Panc1 (cell line): Measurements from ENCODE around the gene CUX1. TPM values are rescaled to one million over a fixed set of nuclear protein-coding genes. Genes with fewer than 3 reads are reported as not detected.

Source experiments
- ATAC-seq: fragments of 200-7000 bp; cut with Tn5 transposase; 2 replicates; pipeline ENCODE4 v1.9.1; 2020; ENCODE audit warnings: mild to moderate bottlenecking, moderate library complexity
- BruUV-seq: library from RNA; stranded (reverse); fragments of 400-500 nt; replicated peaks from 2 replicates; lab custom pipeline; 2021; lab: Mats Ljungman, UMichigan
- CTCF ChIA-PET: fragments of 300-600 bp; sonication (Branson Sonifier 250); formaldehyde crosslinking; loops from one replicate; lab custom pipeline; 2022; ENCODE audit warnings: antibody characterized with exemption; lab: Charles Lee
- POLR2A ChIA-PET: fragments of 300-600 bp; sonication (Branson Sonifier 250); formaldehyde crosslinking; loops from one replicate; lab custom pipeline; 2022; ENCODE audit warnings: antibody characterized with exemption; lab: Charles Lee
- DNase-seq: peaks from one replicate; pipeline ENCODE4 v3.0.0-alpha.2; 2010; ENCODE audit warnings: low read depth, low spot score
- H3K27ac ChIP-seq: 2 replicates; pipeline ENCODE4 v1.5.1; 2011; ENCODE audit warnings: mild to moderate bottlenecking, low read length, inconsistent platforms
- H3K27me3 ChIP-seq: fragments of 200-500 bp; sonication (Bioruptor generic); 2 replicates; pipeline ENCODE4 v1.6.0; 2014; ENCODE audit warnings: low read length, inconsistent platforms; ENCODE audit not compliant: control insufficient read depth, insufficient read depth
- H3K36me3 ChIP-seq: fragments of 200-500 bp; sonication (Bioruptor generic); 2 replicates; pipeline ENCODE4 v1.5.1; 2014; ENCODE audit warnings: inconsistent platforms, mild to moderate bottlenecking, low read length, moderate library complexity; ENCODE audit not compliant: control insufficient read depth, insufficient read depth
- H3K4me1 ChIP-seq: 2 replicates; pipeline ENCODE4 v1.5.1; 2011; ENCODE audit warnings: inconsistent platforms, mild to moderate bottlenecking, low read length, moderate library complexity; ENCODE audit not compliant: control insufficient read depth, insufficient read depth
- H3K4me3 ChIP-seq, 2 experiments: 2 replicates each; pipeline ENCODE4 v1.5.1; 2011 to 2012; ENCODE audit warnings: low read depth in 2 of 2, low read length in 2 of 2, mild to moderate bottlenecking in 2 of 2, inconsistent platforms in 1 of 2, moderate library complexity in 1 of 2
- H3K9me3 ChIP-seq: fragments of 200-500 bp; sonication (Bioruptor generic); 2 replicates; pipeline ENCODE4 v1.5.1; 2014; ENCODE audit warnings: low read depth, mild to moderate bottlenecking, inconsistent platforms, low read length, moderate library complexity; ENCODE audit not compliant: control insufficient read depth, insufficient read depth
- CTCF ChIP-seq: fragments of 450-650 bp; IDR thresholded peaks from 2 replicates; pipeline ENCODE4 v1.5.1; 2017; ENCODE audit warnings: mild to moderate bottlenecking
- POLR2AphosphoS5 ChIP-seq: IDR thresholded peaks from 2 replicates; pipeline ENCODE4 v1.6.1; 2012; ENCODE audit warnings: mild to moderate bottlenecking, low read depth, low read length, moderate library complexity
- REST ChIP-seq, 2 experiments: IDR thresholded peaks; 2 replicates each; pipeline ENCODE4 v1.6.1; 2011 to 2012; ENCODE audit warnings: low read depth in 2 of 2, control low read depth in 1 of 2, low read length in 1 of 2, mild to moderate bottlenecking in 1 of 2, moderate library complexity in 1 of 2; ENCODE audit not compliant: insufficient read depth in 1 of 2
- SIN3A ChIP-seq: IDR thresholded peaks from 2 replicates; pipeline ENCODE4 v1.6.1; 2012; ENCODE audit warnings: low read depth, mild to moderate bottlenecking, low read length, moderate library complexity, borderline replicate concordance; ENCODE audit not compliant: insufficient read depth
- TCF7L2 ChIP-seq: IDR thresholded peaks from 2 replicates; pipeline ENCODE4 v1.6.1; 2011; ENCODE audit warnings: mild to moderate bottlenecking, low read depth, low read length, inconsistent platforms
- in situ Hi-C: cut with HindIII; loops from 2 replicates; pipeline ENCODE4 v1.10.0; 2016; ENCODE audit warnings: low sequenced_read_pairs, low pct_unique_long_range_greater_than_20kb
- intact Hi-C: fragments of 100-400 bp; cut with micrococcal nuclease; formaldehyde crosslinking; loops from one replicate; pipeline ENCODE4 v1.10.0; 2022; ENCODE audit not compliant: unreplicated experiment
- total RNA-seq: library from RNA; stranded (reverse); gene quantifications from one replicate; pipeline ENCODE4 v1.2.1, GENCODE V29; 2021; ENCODE audit not compliant: unreplicated experiment

Gene CUX1
- total RNA-seq, 1 experiment from 2014 or later: 50.9 TPM

DNA sequence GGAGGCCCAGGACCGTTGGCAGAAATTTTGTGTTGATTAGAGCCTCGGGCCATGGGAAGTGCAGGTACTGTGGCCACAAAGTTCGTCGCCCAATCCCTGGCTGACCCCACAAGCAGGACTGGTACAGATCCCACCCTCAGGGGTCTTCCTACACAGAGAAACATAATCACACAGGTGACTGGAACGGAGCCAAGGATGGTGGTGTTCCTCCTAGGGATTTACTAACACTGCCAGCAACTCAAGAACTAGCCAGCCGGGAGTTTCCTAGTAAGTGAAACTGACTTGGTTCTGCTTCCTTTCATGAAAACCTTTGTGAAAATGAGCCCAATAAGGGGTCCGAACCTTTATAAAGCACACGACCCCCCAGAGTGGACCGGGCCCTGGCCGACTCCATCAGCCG is 5.7 kb downstream of the CUX1 start:
- Histone ChIP-seq H3K9me3 (no peaks in the 10 kb centered on the region), H3K4me1 (peaks cover 32% of the 10 kb centered on the region), H3K4me3 (no peak overlapping the region), H3K27me3 (no peaks in the 10 kb centered on the region), H3K36me3 (no peaks in the 10 kb centered on the region), H3K27ac (no peak overlapping the region)
- no TSS peak for BruUV-seq
- intact Hi-C loops (no loop called here), in situ Hi-C loops (no loop called here)
- ATAC-seq (no peak), DNase-seq (no peak)
- no peak for TF ChIP-seq CTCF
- TF ChIP-seq SIN3A: no peak
- TF ChIP-seq POLR2AphosphoS5: no peak
- TF ChIP-seq TCF7L2: no peak
- TF ChIP-seq REST (IDR thresholded peaks at IDR 0.05; ENCODE audit: insufficient read depth in 1 of 2, low read depth in 2 of 2, low read length in 1 of 2): no peak
- ChIA-PET CTCF (no interaction called here), POLR2A (no interaction called here)

- Histone ChIP-seq H3K4me3 (no peak overlapping the region), H3K4me1 (peaks cover 27% of the 10 kb centered on the region), H3K36me3 (no peaks in the 10 kb centered on the region), H3K9me3 (no peaks in the 10 kb centered on the region), H3K27me3 (no peaks in the 10 kb centered on the region), H3K27ac (no peak overlapping the region)
- DNase-seq: no peak
- no peak for TF ChIP-seq REST (IDR thresholded peaks at IDR 0.05; ENCODE audit: insufficient read depth in 1 of 2, low read depth in 2 of 2, low read length in 1 of 2)
- TF ChIP-seq POLR2AphosphoS5: no peak
- TF ChIP-seq TCF7L2: no peak
- TF ChIP-seq CTCF: no peak
- TF ChIP-seq SIN3A: no peak
- intact Hi-C loops (no loop called here), in situ Hi-C loops (no loop called here)
- ATAC-seq: no peak
- CTCF ChIA-PET: no interaction called here
- POLR2A ChIA-PET: no interaction called here
- BruUV-seq: no TSS peak
Measured at GRCh38 chr7:101823596-101823995, 6.2 kb downstream of the CUX1 start.
